Right lobe of liver (tissue), 6 donors: ENCODE data around the gene CRB3. TPM values are rescaled to one million over a fixed set of nuclear protein-coding genes. Genes with fewer than 3 reads are reported as not detected.

ENCODE experiments used
- ATAC-seq, 4 donors: fragments of 200-7000 bp; cut with Tn5 transposase; one replicate each; pipeline ENCODE4 v1.9.1; 2020; ENCODE audit warnings: mild to moderate bottlenecking in 4 of 4, moderate library complexity in 4 of 4
- DNase-seq, 3 donors: peaks; one replicate each; pipeline ENCODE4 v3.0.0-alpha.2; 2020
- H3K27ac ChIP-seq, 3 donors: fragments of 200-600 bp; one replicate each; pipeline ENCODE4 v1.8.0; 2022
- H3K27me3 ChIP-seq, 2 donors: fragments of 200-600 bp; one replicate each; pipeline ENCODE4 v1.8.0; 2022
- H3K36me3 ChIP-seq, 4 donors: fragments of 200-600 bp; sonication (generic) in 1 of 4; one replicate each; pipeline versions ENCODE4 v1.5.1 to v1.8.0; 2017 to 2022; ENCODE audit warnings: control low read depth in 1 of 4
- H3K4me1 ChIP-seq, 4 donors: fragments of 200-600 bp; sonication (generic) in 1 of 4; one replicate each; pipeline versions ENCODE4 v1.5.1 to v1.8.0; 2017 to 2022; ENCODE audit warnings: control low read depth in 1 of 4
- H3K4me3 ChIP-seq, 3 donors: fragments of 200-600 bp; one replicate each; pipeline ENCODE4 v1.8.0; 2022
- H3K9me3 ChIP-seq, 4 donors: fragments of 200-600 bp; sonication (generic) in 1 of 4; one replicate each; pipeline versions ENCODE4 v1.5.1 to v1.8.0; 2017 to 2022; ENCODE audit warnings: control low read depth in 1 of 4
- POLR2A ChIP-seq: fragments of 450-650 bp; IDR thresholded peaks from one replicate; pipeline ENCODE4 v1.6.1; 2017; ENCODE audit warnings: antibody characterized with exemption, mild to moderate bottlenecking
- WGBS: methylation state at CpG from one replicate; pipeline ENCODE4 v1.1.6; 2018; ENCODE audit warnings: low coverage, low lambda C conversion rate; ENCODE audit not compliant: insufficient coverage; ENCODE audit errors: missing lambda C conversion rate; 5-methylcytosine and 5-hydroxymethylcytosine counted together
- intact Hi-C, 2 donors: fragments of 100-400 bp; cut with DNase I; formaldehyde crosslinking; loops; one replicate each; pipeline versions ENCODE4 v1.11.2 to v1.14.1; 2022
- total RNA-seq, 6 experiments: library from RNA; depleted of rRNA in 2 of 6; stranded (reverse); fragments of >200 nt in 2 of 6; fragmentation: NEBNext Ultra II Directional in 3 of 6; extraction: Animal tissue kit (Norgen Biotek cat#: 25700) in 3 of 6; gene quantifications; one replicate each; pipeline versions ENCODE4 v1.1.0 to v1.2.4, GENCODE V29; 2016 to 2023
- TF ChIP-seq, protein P1 (sequence below), 4 donors: fragments of 200-600 bp in 3 of 4; fragments of 450-650 bp in 1 of 4; IDR thresholded peaks; one replicate each; pipeline versions ENCODE4 v1.5.1 to v1.8.0; 2016 to 2022; ENCODE audit warnings: antibody characterized with exemption in 4 of 4, mild to moderate bottlenecking in 2 of 4
- donor health status: DM: no; HTN: yes; CAD: no.
- donor health status: DM: no; HTN: no; CAD: no.
- donor health status: DM: no; HTN: no; CAD: no.
- donor health status: DM: no; HTN: yes; CAD: no.
- donor health status: DM: no; HTN: yes; CAD: no.

Gene CRB3
- total RNA-seq, 6 experiments from 2014 or later, result 20.6 to 56.1 (median 23.0) TPM

DNA sequence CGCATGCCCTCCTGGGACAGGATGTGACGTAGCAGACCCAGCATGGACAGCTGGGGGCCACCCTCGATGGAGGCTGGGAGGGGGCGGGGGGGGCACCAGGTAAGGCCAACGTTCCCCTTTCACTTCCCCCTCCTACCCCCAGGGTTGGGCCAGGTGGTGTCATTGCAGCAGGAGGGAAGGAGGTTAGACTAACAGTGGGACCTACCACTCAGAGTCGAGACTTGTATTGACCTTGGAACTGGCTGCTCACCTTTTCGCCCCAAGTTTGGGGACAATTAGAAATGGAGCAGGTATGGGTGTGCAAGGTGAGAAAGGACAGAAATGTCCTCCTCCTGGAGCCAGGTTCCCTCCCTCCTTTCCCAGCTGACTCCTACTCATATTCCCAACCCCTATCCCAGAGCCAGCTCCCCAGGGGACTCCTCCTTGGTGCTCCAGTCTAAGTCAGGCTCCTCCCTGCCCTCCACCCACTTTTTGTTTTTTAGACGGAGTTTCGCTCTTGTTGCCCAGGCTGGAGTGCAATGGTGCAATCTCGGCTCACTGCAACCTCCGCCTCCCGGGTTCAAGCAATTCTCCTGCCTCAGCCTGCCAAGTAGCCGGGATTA is 21.9 kb upstream of the CRB3 start:
- Histone ChIP-seq H3K4me1 (no peaks in the 10 kb centered on the region), H3K36me3 (peaks cover 0 to 3% (median 0%) of the 10 kb centered on the region in 4 donors), H3K9me3 (no peaks in the 10 kb centered on the region), H3K27me3 (no peaks in the 10 kb centered on the region), H3K27ac (no peak overlapping the region), H3K4me3 (no peak overlapping the region)
- ATAC-seq (no peak), DNase-seq (no peak)
- WGBS, result 92% methylated on average over 6 of the region's 13 CpGs
- TF ChIP-seq, protein P1, sequence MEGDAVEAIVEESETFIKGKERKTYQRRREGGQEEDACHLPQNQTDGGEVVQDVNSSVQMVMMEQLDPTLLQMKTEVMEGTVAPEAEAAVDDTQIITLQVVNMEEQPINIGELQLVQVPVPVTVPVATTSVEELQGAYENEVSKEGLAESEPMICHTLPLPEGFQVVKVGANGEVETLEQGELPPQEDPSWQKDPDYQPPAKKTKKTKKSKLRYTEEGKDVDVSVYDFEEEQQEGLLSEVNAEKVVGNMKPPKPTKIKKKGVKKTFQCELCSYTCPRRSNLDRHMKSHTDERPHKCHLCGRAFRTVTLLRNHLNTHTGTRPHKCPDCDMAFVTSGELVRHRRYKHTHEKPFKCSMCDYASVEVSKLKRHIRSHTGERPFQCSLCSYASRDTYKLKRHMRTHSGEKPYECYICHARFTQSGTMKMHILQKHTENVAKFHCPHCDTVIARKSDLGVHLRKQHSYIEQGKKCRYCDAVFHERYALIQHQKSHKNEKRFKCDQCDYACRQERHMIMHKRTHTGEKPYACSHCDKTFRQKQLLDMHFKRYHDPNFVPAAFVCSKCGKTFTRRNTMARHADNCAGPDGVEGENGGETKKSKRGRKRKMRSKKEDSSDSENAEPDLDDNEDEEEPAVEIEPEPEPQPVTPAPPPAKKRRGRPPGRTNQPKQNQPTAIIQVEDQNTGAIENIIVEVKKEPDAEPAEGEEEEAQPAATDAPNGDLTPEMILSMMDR (IDR thresholded peaks at IDR 0.05), result no peak
- TF ChIP-seq POLR2A, result no peak
- intact Hi-C loops, result no loop called here

- no peak overlapping the region for H3K4me3 ChIP-seq
- DNase-seq, result no peak
- ATAC-seq, result no peak
- no peak for TF ChIP-seq POLR2A
- TF ChIP-seq, protein P1 (IDR thresholded peaks at IDR 0.05), result no peak
- H3K4me1 ChIP-seq, result no peaks in the 10 kb centered on the region
- H3K9me3 ChIP-seq, result no peaks in the 10 kb centered on the region
- H3K36me3 ChIP-seq, result peaks cover 0 to 3% (median 0%) of the 10 kb centered on the region in 4 donors
- WGBS, result 60% methylated on average over 1 of the region's 13 CpGs
- H3K27ac ChIP-seq, result no peak overlapping the region
- no peaks in the 10 kb centered on the region for H3K27me3 ChIP-seq
- intact Hi-C loops, result no loop called here
These were observed 20.1 kb upstream of the CRB3 start for GRCh38 chr19:6443986-6444385.

DNA sequence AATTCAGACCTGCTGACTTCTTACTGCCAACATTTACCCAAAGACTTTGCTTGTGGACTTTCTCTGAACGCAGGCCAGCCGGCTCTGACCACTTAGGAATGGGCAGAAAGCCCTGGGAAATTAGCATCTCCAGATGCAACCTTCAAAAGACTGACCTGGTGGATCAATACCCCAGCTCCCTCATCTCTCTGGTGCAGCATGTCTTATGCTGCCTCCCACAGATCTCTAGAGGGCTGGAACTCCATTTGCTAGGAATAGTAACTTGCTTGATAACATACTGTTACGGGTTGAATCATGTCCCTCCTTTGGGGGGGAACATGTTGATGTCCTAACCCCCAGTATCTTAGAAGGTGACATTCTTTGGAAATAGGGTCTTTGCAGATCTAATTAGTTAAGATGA is 17.6 kb upstream of the CRB3 start:
- no peak for TF ChIP-seq POLR2A
- TF ChIP-seq, protein P1 (IDR thresholded peaks at IDR 0.05), result no peak
- Histone ChIP-seq H3K4me1 (no peaks in the 10 kb centered on the region), H3K36me3 (peaks cover 0 to 3% (median 0%) of the 10 kb centered on the region in 4 donors), H3K4me3 (no peak overlapping the region), H3K27me3 (no peaks in the 10 kb centered on the region), H3K9me3 (no peaks in the 10 kb centered on the region), H3K27ac (no peak overlapping the region)
- no peak for ATAC-seq
- no peak for DNase-seq
- intact Hi-C loops, result no loop called here
- WGBS, result 100% methylated on average over 3 of the region's 3 CpGs

GRCh38 chr19:6448045-6448444 is 16.0 kb upstream of the CRB3 start:
- Histone ChIP-seq H3K4me3 (no peak overlapping the region), H3K36me3 (peaks cover 0 to 3% (median 0%) of the 10 kb centered on the region in 4 donors), H3K27ac (no peak overlapping the region), H3K9me3 (no peaks in the 10 kb centered on the region), H3K4me1 (no peaks in the 10 kb centered on the region), H3K27me3 (no peaks in the 10 kb centered on the region)
- DNase-seq (no peak), ATAC-seq (no peak)
- intact Hi-C loops, result no loop called here
- TF ChIP-seq POLR2A, result no peak
- TF ChIP-seq, protein P1 (IDR thresholded peaks at IDR 0.05), result no peak
- 100% methylated on average over 3 of the region's 3 CpGs for WGBS
